Neural progenitor cell (in vitro differentiated cells): ENCODE results near the gene FILIP1. TPM values are rescaled to one million over a fixed set of nuclear protein-coding genes. Genes with fewer than 3 reads are reported as not detected.

Experiments used
- DNase-seq: peaks from one replicate; pipeline ENCODE4 v3.0.0-alpha.2; 2016; ENCODE audit warnings: low spot score
- H2AFZ ChIP-seq: fragments of 200-600 bp; sonication (generic); replicated peaks from 2 replicates; pipeline ENCODE4 v1.6.1; 2016; ENCODE audit warnings: antibody characterized with exemption
- H3F3A ChIP-seq: fragments of 200-600 bp; sonication (generic); 2 replicates; pipeline ENCODE4 v1.6.1; 2016; ENCODE audit warnings: antibody characterized with exemption, low read depth
- H3K27ac ChIP-seq: fragments of 200-600 bp; sonication (generic); 2 replicates; pipeline ENCODE4 v1.5.1; 2016; ENCODE audit warnings: mild to moderate bottlenecking
- H3K27me3 ChIP-seq: fragments of 200-600 bp; sonication (generic); 2 replicates; pipeline ENCODE4 v1.6.1; 2016; ENCODE audit warnings: mild to moderate bottlenecking, moderate library complexity
- H3K36me3 ChIP-seq: fragments of 200-600 bp; sonication (generic); 2 replicates; pipeline ENCODE4 v1.5.1; 2016
- H3K4me1 ChIP-seq: fragments of 200-600 bp; sonication (generic); 2 replicates; pipeline ENCODE4 v1.6.1; 2016; ENCODE audit warnings: mixed run types
- H3K4me2 ChIP-seq: fragments of 200-600 bp; sonication (generic); 2 replicates; pipeline ENCODE4 v1.6.1; 2016
- H3K4me3 ChIP-seq: fragments of 200-600 bp; sonication (generic); 2 replicates; pipeline ENCODE4 v1.5.1; 2016
- H3K79me2 ChIP-seq: fragments of 200-600 bp; sonication (generic); 2 replicates; pipeline ENCODE4 v1.6.1; 2016; ENCODE audit warnings: low read depth
- H3K9ac ChIP-seq: fragments of 200-600 bp; sonication (generic); 2 replicates; pipeline ENCODE4 v1.6.1; 2016
- H3K9me3 ChIP-seq: fragments of 200-600 bp; sonication (generic); 2 replicates; pipeline ENCODE4 v1.5.1; 2016; ENCODE audit warnings: low read depth
- H4K20me1 ChIP-seq: fragments of 200-600 bp; sonication (generic); 2 replicates; pipeline ENCODE4 v1.6.1; 2016; ENCODE audit warnings: low read depth
- H3K27ac Mint-ChIP-seq: 3 replicates; pipeline ENCODE4 v1.8.0; 2021; ENCODE audit warnings: mixed read lengths
- H3K27me3 Mint-ChIP-seq: 2 replicates; pipeline ENCODE4 v1.8.0; 2022; ENCODE audit warnings: low read depth, mild to moderate bottlenecking, inconsistent platforms, moderate library complexity, mixed read lengths; ENCODE audit not compliant: insufficient read depth
- H3K36me3 Mint-ChIP-seq: 3 replicates; pipeline ENCODE4 v1.8.0; 2021; ENCODE audit warnings: mixed read lengths
- H3K4me1 Mint-ChIP-seq: 3 replicates; pipeline ENCODE4 v1.8.0; 2021; ENCODE audit warnings: mixed read lengths
- H3K4me3 Mint-ChIP-seq: 3 replicates; pipeline ENCODE4 v1.8.0; 2021; ENCODE audit warnings: mild to moderate bottlenecking, moderate library complexity, mixed read lengths
- H3K9me3 Mint-ChIP-seq: 3 replicates; pipeline ENCODE4 v1.8.0; 2020; ENCODE audit warnings: mixed read lengths
- EZH2 ChIP-seq: fragments of 200-600 bp; sonication (generic); IDR thresholded peaks from 2 replicates; pipeline ENCODE4 v1.6.1; 2017; ENCODE audit warnings: antibody characterized with exemption, mild to moderate bottlenecking, moderate library complexity
- EZH2phosphoT487 ChIP-seq: fragments of 200-600 bp; sonication (generic); IDR thresholded peaks from 2 replicates; pipeline ENCODE4 v1.6.1; 2017; ENCODE audit warnings: antibody characterized with exemption
- total RNA-seq: library from RNA; depleted of rRNA; stranded (reverse); fragments of >200 nt; gene quantifications from 2 replicates; pipeline ENCODE4 v1.2.3, GENCODE V29; 2015; ENCODE audit warnings: low replicate concordance
- TF ChIP-seq, protein P1 (sequence below): fragments of 200-600 bp; sonication (generic); IDR thresholded peaks from 2 replicates; pipeline ENCODE4 v1.5.1; 2017; ENCODE audit warnings: antibody characterized with exemption, mild to moderate bottlenecking

FILIP1 gene
- total RNA-seq, 1 donor from 2014 or later, result 22.6 TPM

DNA sequence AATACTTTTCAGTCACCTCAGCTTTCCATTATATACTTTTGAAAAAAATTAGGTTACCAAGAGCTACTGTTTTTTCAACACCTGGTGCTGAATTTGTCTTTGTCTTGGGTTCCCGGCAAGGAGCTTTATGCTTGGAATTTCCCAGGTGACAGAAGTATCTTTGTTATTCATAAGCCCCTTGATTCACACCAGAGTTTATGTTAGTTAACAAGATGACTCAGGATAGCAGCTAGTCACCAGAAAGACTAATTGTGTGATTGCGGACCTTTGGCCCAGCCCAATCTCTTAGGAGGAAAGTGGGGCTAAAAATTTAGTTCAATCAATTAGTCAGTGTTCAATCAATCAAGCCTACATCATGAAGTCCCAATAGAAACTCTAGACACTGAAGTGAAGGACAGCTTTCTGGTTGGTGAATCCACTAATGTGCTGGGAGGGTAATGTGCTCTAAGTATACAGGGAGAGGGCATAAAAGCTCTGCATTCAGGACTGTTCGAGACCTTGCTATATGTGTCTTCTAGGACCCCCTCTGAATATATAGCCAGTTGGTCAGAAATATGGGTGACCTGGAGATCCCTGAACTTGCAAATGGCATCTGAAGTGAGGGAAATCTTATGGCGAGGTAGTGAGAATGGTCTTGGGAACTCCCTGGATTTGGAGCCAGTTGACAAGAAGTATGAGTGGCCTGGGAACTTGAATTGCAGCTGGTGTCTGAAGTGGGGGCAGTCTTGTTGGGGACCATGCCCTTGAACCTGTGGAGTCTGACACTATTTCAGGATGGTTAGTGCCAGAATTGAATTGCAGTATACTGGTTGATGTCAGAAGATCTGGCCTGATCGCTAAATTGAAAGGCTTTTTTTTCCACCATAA, 225.2 kb downstream of the FILIP1 start:
- Mint-ChIP-seq H3K9me3 (no peaks in the 10 kb centered on the region), H3K27me3 (no peaks in the 10 kb centered on the region), H3K27ac (no peak overlapping the region), H3K36me3 (peaks cover 12% of the 10 kb centered on the region), H3K4me3 (no peak overlapping the region), H3K4me1 (no peaks in the 10 kb centered on the region)
- H3K9me3 ChIP-seq, result no peaks in the 10 kb centered on the region
- peaks cover 9% of the 10 kb centered on the region for H4K20me1 ChIP-seq
- H3K4me3 ChIP-seq, result no peak overlapping the region
- DNase-seq, result no peak
- H3K4me1 ChIP-seq, result peaks cover 12% of the 10 kb centered on the region
- no peak overlapping the region for H3K4me2 ChIP-seq
- no peak overlapping the region for H2AFZ ChIP-seq
- H3K27me3 ChIP-seq, result no peaks in the 10 kb centered on the region
- H3F3A ChIP-seq, result peaks cover 19% of the 10 kb centered on the region
- peaks cover 6% of the 10 kb centered on the region for H3K36me3 ChIP-seq
- H3K9ac ChIP-seq, result no peak overlapping the region
- no peak for TF ChIP-seq EZH2phosphoT487
- TF ChIP-seq EZH2, result no peak
- TF ChIP-seq, protein P1, sequence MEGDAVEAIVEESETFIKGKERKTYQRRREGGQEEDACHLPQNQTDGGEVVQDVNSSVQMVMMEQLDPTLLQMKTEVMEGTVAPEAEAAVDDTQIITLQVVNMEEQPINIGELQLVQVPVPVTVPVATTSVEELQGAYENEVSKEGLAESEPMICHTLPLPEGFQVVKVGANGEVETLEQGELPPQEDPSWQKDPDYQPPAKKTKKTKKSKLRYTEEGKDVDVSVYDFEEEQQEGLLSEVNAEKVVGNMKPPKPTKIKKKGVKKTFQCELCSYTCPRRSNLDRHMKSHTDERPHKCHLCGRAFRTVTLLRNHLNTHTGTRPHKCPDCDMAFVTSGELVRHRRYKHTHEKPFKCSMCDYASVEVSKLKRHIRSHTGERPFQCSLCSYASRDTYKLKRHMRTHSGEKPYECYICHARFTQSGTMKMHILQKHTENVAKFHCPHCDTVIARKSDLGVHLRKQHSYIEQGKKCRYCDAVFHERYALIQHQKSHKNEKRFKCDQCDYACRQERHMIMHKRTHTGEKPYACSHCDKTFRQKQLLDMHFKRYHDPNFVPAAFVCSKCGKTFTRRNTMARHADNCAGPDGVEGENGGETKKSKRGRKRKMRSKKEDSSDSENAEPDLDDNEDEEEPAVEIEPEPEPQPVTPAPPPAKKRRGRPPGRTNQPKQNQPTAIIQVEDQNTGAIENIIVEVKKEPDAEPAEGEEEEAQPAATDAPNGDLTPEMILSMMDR, result no peak
- peaks cover 88% of the 10 kb centered on the region for H3K79me2 ChIP-seq
- H3K27ac ChIP-seq, result peak overlapping the region; percentile 40

DNA sequence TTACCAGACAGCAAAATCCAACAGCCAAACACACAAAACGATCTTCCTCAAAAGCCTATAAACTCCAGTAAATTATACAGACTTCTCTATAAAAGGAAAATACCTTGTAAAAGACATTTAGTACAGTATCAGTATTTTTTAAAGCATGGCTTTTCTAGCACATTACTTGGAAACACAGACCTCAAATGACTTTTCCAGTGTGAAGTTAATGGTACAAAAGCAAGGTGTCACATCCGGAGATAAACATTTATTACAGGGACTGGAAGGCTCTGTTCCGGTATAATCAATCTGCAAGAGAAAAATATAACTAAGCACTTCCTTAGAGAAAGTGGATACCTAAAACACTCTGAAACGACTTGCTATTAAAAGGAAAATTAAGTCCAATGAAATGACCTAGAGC, 226.1 kb downstream of the FILIP1 start:
- no peak overlapping the region for H3K27ac Mint-ChIP-seq
- peak overlapping the region; percentile 40 for H3K27ac ChIP-seq
- H3F3A ChIP-seq, result peaks cover 19% of the 10 kb centered on the region
- H3K4me3 ChIP-seq, result no peak overlapping the region
- no peaks in the 10 kb centered on the region for H3K36me3 ChIP-seq
- no peak overlapping the region for H2AFZ ChIP-seq
- no peak overlapping the region for H3K9ac ChIP-seq
- peaks cover 9% of the 10 kb centered on the region for H4K20me1 ChIP-seq
- peaks cover 8% of the 10 kb centered on the region for H3K36me3 Mint-ChIP-seq
- peaks cover 85% of the 10 kb centered on the region for H3K79me2 ChIP-seq
- TF ChIP-seq, protein P1, result no peak
- TF ChIP-seq EZH2phosphoT487 (no peak), EZH2 (no peak)
- peak overlapping the region; percentile 11 for H3K4me2 ChIP-seq
- H3K27me3 Mint-ChIP-seq, result no peaks in the 10 kb centered on the region
- no peaks in the 10 kb centered on the region for H3K4me1 Mint-ChIP-seq
- peaks cover 12% of the 10 kb centered on the region for H3K4me1 ChIP-seq
- no peaks in the 10 kb centered on the region for H3K9me3 Mint-ChIP-seq
- H3K27me3 ChIP-seq, result no peaks in the 10 kb centered on the region
- no peak overlapping the region for H3K4me3 Mint-ChIP-seq
- H3K9me3 ChIP-seq, result no peaks in the 10 kb centered on the region
- no peak for DNase-seq

- no peak for TF ChIP-seq EZH2
- TF ChIP-seq EZH2phosphoT487, result no peak
- TF ChIP-seq, protein P1, result peak; percentile 90
- Histone ChIP-seq H3K36me3 (no peaks in the 10 kb centered on the region), H3K79me2 (peaks cover 80% of the 10 kb centered on the region)
Measured at GRCh38 chr6:75266716-75267291, 226.8 kb downstream of the FILIP1 start.

More at GRCh38 chr6:75266716-75267291, 226.8 kb downstream of the FILIP1 start:
- Histone ChIP-seq H3K27me3 (no peaks in the 10 kb centered on the region), H3K4me3 (no peak overlapping the region), H3K9me3 (no peaks in the 10 kb centered on the region), H3K27ac (no peak overlapping the region), H2AFZ (no peak overlapping the region), H3K9ac (no peak overlapping the region), H3K4me2 (no peak overlapping the region), H4K20me1 (peaks cover 9% of the 10 kb centered on the region), H3K4me1 (peaks cover 12% of the 10 kb centered on the region), H3F3A (peaks cover 19% of the 10 kb centered on the region)
- H3K9me3 Mint-ChIP-seq, result no peaks in the 10 kb centered on the region
- H3K36me3 Mint-ChIP-seq, result peaks cover 4% of the 10 kb centered on the region
- no peak overlapping the region for H3K4me3 Mint-ChIP-seq
- DNase-seq, result peak; percentile 61
- no peaks in the 10 kb centered on the region for H3K27me3 Mint-ChIP-seq
- no peak overlapping the region for H3K27ac Mint-ChIP-seq
- no peaks in the 10 kb centered on the region for H3K4me1 Mint-ChIP-seq
